ENCODE results near the gene CKB.

Gene CKB

DNA sequence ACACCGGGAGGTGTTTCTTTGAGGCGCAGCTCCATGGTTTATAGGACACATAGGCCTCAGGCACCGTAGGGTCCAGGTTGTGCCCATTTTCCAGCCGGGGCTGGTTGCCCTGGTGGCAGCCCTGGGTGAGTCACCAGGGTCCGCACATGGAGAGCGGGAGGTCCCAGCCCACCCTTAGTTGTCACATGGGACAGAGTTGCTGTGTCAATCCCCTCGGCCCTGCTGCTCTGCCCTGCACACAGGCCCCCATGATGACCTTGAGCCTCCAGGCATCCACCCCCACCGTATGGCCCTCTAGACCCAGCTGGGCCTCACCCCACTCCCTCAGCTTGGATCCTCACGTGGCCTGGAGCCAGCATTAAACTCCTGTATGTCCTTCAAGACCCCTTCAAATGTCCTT lies 14.1 kb upstream of the CKB start:
- Histone ChIP-seq H3K4me1 (ENCODE audit: control insufficient read depth in 2 of 2, insufficient read depth in 2 of 2, low read length in 2 of 2) (peaks cover 23 to 30% of the 10 kb centered on the region in 2 donors), H3K27ac (ENCODE audit: low read depth in 2 of 2, low read length in 2 of 2) (no peak overlapping the region), H3K9me3 (ENCODE audit: control insufficient read depth in 2 of 2, low read length in 2 of 2) (no peaks in the 10 kb centered on the region), H3K36me3 (ENCODE audit: control insufficient read depth in 2 of 2, insufficient read depth in 2 of 2, low read length in 2 of 2) (peaks cover 3 to 5% of the 10 kb centered on the region in 2 donors), H3K4me3 (ENCODE audit: low read length in 2 of 2) (no peak overlapping the region), H3K27me3 (ENCODE audit: control insufficient read depth in 2 of 2, insufficient read depth in 2 of 2, low read length in 2 of 2) (no peaks in the 10 kb centered on the region), H3K9ac (ENCODE audit: low read depth in 1 of 2, low read length in 2 of 2) (no peak overlapping the region)

GRCh38 chr14:103535891-103536565 lies 13.4 kb upstream of the CKB start:
- Histone ChIP-seq H3K9me3 (ENCODE audit: control insufficient read depth in 2 of 2, low read length in 2 of 2) (no peaks in the 10 kb centered on the region), H3K9ac (ENCODE audit: low read depth in 1 of 2, low read length in 2 of 2) (peak overlapping the region in 1 of 2 donors; percentile 3), H3K4me1 (ENCODE audit: control insufficient read depth in 2 of 2, insufficient read depth in 2 of 2, low read length in 2 of 2) (peaks cover 17 to 23% of the 10 kb centered on the region in 2 donors), H3K36me3 (ENCODE audit: control insufficient read depth in 2 of 2, insufficient read depth in 2 of 2, low read length in 2 of 2) (peaks cover 3 to 5% of the 10 kb centered on the region in 2 donors), H3K4me3 (ENCODE audit: low read length in 2 of 2) (no peak overlapping the region), H3K27me3 (ENCODE audit: control insufficient read depth in 2 of 2, insufficient read depth in 2 of 2, low read length in 2 of 2) (no peaks in the 10 kb centered on the region), H3K27ac (ENCODE audit: low read depth in 2 of 2, low read length in 2 of 2) (peak overlapping the region; percentile 38 to 42)

DNA sequence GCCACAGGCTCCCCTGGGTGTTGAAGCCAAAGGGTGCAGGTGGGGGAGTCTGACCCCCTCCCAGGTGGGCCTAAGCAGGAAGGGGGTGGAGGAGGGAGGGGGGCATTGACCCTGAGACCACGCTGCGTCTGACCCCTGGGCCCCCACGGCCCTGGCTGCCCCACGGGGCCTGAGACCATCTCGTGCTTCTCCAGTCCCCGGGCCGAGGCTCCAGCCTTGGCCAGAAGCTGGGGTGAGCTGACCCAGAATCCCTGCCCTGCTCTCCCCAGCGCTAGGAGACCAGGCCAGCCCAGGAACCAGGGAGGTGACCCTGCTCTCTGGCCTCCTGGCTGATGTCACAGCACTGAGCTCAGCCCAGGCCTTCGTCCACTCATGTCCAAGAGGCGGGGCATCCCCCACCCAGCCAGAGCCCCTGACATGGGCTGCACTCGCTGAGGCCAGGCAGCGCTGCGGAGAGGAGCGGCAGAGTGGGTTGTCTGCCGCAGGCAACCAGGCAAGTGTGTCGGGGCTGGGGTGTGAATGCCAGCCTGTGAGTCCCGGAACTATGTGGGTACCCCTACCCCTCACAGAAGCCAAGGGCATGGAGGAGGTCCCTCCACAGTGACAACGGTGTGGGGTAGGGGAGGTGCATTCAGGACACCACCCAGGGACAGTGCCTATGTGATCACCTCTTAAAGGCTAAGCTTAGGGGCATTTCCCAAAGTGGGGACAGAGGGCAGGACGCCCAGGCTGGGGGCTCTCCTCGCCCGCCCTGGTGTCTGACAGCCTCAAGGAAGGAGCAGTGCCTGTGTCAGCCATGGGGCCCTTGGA lies 12.7 kb upstream of the CKB start:
- Histone ChIP-seq H3K27ac (ENCODE audit: low read depth in 2 of 2, low read length in 2 of 2) (peak overlapping the region; percentile 42 to 71), H3K36me3 (ENCODE audit: control insufficient read depth in 2 of 2, insufficient read depth in 2 of 2, low read length in 2 of 2) (peaks cover 3 to 5% of the 10 kb centered on the region in 2 donors), H3K4me1 (ENCODE audit: control insufficient read depth in 2 of 2, insufficient read depth in 2 of 2, low read length in 2 of 2) (peaks cover 18 to 21% of the 10 kb centered on the region in 2 donors), H3K27me3 (ENCODE audit: control insufficient read depth in 2 of 2, insufficient read depth in 2 of 2, low read length in 2 of 2) (no peaks in the 10 kb centered on the region), H3K9ac (ENCODE audit: low read depth in 1 of 2, low read length in 2 of 2) (peak overlapping the region in 1 of 2 donors; percentile 3), H3K4me3 (ENCODE audit: low read length in 2 of 2) (no peak overlapping the region), H3K9me3 (ENCODE audit: control insufficient read depth in 2 of 2, low read length in 2 of 2) (no peaks in the 10 kb centered on the region)

GRCh38 chr14:103534576-103535061 lies 12.0 kb upstream of the CKB start:
- peaks cover 3 to 5% of the 10 kb centered on the region in 2 donors for H3K36me3 ChIP-seq (ENCODE audit: control insufficient read depth in 2 of 2, insufficient read depth in 2 of 2, low read length in 2 of 2)
- H3K9me3 ChIP-seq (ENCODE audit: control insufficient read depth in 2 of 2, low read length in 2 of 2) = no peaks in the 10 kb centered on the region
- no peak overlapping the region for H3K4me3 ChIP-seq (ENCODE audit: low read length in 2 of 2)
- H3K27me3 ChIP-seq (ENCODE audit: control insufficient read depth in 2 of 2, insufficient read depth in 2 of 2, low read length in 2 of 2) = no peaks in the 10 kb centered on the region
- H3K4me1 ChIP-seq (ENCODE audit: control insufficient read depth in 2 of 2, insufficient read depth in 2 of 2, low read length in 2 of 2) = peaks cover 20 to 23% of the 10 kb centered on the region in 2 donors
- H3K9ac ChIP-seq (ENCODE audit: low read depth in 1 of 2, low read length in 2 of 2) = no peak overlapping the region
- H3K27ac ChIP-seq (ENCODE audit: low read depth in 2 of 2, low read length in 2 of 2) = peak overlapping the region; percentile 70 to 71

- H3K9ac ChIP-seq (ENCODE audit: low read depth in 1 of 2, low read length in 2 of 2) = no peak overlapping the region
- H3K9me3 ChIP-seq (ENCODE audit: control insufficient read depth in 2 of 2, low read length in 2 of 2) = no peaks in the 10 kb centered on the region
- no peaks in the 10 kb centered on the region for H3K27me3 ChIP-seq (ENCODE audit: control insufficient read depth in 2 of 2, insufficient read depth in 2 of 2, low read length in 2 of 2)
- H3K4me1 ChIP-seq (ENCODE audit: control insufficient read depth in 2 of 2, insufficient read depth in 2 of 2, low read length in 2 of 2) = peaks cover 22% of the 10 kb centered on the region in 2 donors
- H3K27ac ChIP-seq (ENCODE audit: low read depth in 2 of 2, low read length in 2 of 2) = peak overlapping the region; percentile 70 to 71
- H3K4me3 ChIP-seq (ENCODE audit: low read length in 2 of 2) = no peak overlapping the region
- peaks cover 3 to 5% of the 10 kb centered on the region in 2 donors for H3K36me3 ChIP-seq (ENCODE audit: control insufficient read depth in 2 of 2, insufficient read depth in 2 of 2, low read length in 2 of 2)
Measured at GRCh38 chr14:103533999-103534575, 11.5 kb upstream of the CKB start.

DNA sequence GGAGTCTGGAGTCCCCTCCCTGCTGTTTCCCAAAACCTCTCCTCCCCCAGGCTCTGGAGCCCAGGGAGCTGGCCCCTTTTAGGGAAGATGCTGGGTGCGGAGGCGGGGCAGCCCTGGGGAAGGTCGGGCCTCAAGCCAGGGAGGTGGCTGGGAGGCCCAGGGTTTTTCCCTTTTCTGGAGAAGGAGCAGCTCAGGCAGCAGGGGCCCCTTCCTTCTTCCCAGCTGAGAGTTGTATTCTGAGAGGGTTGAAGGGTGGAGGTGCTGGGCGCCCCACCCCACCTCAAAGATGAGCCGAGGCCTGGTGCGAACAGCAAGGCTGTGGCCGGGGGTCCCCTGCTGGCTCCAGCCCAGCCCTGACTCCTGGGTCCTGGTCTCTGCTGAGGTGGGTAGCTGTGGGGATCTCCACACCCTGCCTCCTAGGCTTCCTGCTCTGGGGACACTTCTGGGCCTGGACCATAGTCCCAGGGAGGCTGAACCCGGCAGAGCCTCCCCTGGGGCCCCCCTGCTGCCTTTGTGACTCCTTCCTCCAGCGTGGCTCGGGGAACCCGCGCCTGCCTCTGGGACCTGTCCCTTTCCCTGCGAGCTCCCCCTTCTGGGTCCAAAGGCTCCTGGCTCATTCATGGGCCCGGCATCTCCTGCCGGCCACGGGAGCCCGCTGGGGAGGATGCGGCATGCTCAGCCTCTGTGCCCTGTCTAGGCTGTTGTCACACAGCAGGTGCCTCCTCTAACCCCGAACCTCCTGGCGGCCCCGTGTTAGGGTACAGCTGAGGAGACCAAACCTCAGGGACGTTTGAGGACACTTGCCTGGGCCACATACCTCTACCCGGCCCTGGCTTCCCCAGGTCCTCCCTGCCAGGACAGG lies 10.7 kb upstream of the CKB start:
- Histone ChIP-seq H3K4me1 (ENCODE audit: control insufficient read depth in 2 of 2, insufficient read depth in 2 of 2, low read length in 2 of 2) (peaks cover 20 to 23% of the 10 kb centered on the region in 2 donors), H3K27ac (ENCODE audit: low read depth in 2 of 2, low read length in 2 of 2) (peak overlapping the region; percentile 70 to 71), H3K27me3 (ENCODE audit: control insufficient read depth in 2 of 2, insufficient read depth in 2 of 2, low read length in 2 of 2) (no peaks in the 10 kb centered on the region), H3K36me3 (ENCODE audit: control insufficient read depth in 2 of 2, insufficient read depth in 2 of 2, low read length in 2 of 2) (peaks cover 3 to 5% of the 10 kb centered on the region in 2 donors), H3K9me3 (ENCODE audit: control insufficient read depth in 2 of 2, low read length in 2 of 2) (no peaks in the 10 kb centered on the region), H3K9ac (ENCODE audit: low read depth in 1 of 2, low read length in 2 of 2) (no peak overlapping the region), H3K4me3 (ENCODE audit: low read length in 2 of 2) (no peak overlapping the region)

DNA sequence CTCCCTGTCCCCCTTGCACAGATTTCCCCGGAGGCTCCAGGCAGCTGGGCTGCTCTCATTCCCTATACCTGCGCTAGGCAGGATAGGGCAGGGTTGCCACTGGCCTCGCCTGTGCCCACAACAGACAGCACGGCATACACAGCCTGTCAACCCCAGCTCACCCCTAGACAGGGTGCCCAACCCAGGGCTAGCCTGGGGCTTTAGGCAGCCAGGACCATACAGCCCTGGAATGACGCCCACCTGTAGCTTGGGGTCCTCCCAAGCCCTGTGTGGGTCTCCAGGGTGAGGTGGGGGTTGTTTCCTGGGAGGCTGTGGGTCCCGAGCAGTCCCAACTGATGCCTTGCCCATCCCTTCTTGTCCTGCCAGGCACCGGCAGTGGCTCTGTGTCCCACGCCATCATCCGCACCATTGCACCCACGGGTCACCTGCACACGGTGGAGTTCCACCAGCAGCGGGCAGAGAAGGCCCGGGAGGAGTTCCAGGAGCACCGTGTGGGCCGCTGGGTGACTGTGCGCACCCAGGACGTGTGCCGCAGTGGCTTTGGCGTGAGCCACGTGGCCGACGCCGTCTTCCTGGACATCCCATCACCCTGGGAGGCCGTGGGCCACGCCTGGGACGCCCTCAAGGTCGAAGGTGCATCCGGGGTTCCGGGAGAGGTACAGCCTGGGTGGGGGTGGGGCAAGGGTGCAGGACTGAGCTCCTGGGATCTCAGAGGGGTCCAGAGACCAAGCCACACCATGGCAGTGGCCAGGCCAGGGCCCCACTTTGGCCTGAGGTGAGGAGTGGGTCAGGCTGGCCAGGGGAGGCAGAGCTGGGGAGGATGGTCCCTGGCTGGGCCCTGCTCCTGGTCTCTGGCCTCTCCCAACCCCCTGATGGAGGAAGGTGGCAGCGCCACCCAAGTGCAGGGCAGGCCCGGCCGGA lies 9.8 kb upstream of the CKB start:
- Histone ChIP-seq H3K4me1 (ENCODE audit: control insufficient read depth in 2 of 2, insufficient read depth in 2 of 2, low read length in 2 of 2) (peaks cover 29% of the 10 kb centered on the region in 2 donors), H3K9me3 (ENCODE audit: control insufficient read depth in 2 of 2, low read length in 2 of 2) (no peaks in the 10 kb centered on the region), H3K27me3 (ENCODE audit: control insufficient read depth in 2 of 2, insufficient read depth in 2 of 2, low read length in 2 of 2) (no peaks in the 10 kb centered on the region), H3K27ac (ENCODE audit: low read depth in 2 of 2, low read length in 2 of 2) (peak overlapping the region in 1 of 2 donors; percentile 48), H3K4me3 (ENCODE audit: low read length in 2 of 2) (no peak overlapping the region), H3K36me3 (ENCODE audit: control insufficient read depth in 2 of 2, insufficient read depth in 2 of 2, low read length in 2 of 2) (peaks cover 3 to 5% of the 10 kb centered on the region in 2 donors), H3K9ac (ENCODE audit: low read depth in 1 of 2, low read length in 2 of 2) (peak overlapping the region in 1 of 2 donors; percentile 24)

GRCh38 chr14:103531421-103532215 lies 9.0 kb upstream of the CKB start:
- H3K27me3 ChIP-seq (ENCODE audit: control insufficient read depth in 2 of 2, insufficient read depth in 2 of 2, low read length in 2 of 2) = no peaks in the 10 kb centered on the region
- no peaks in the 10 kb centered on the region for H3K9me3 ChIP-seq (ENCODE audit: control insufficient read depth in 2 of 2, low read length in 2 of 2)
- H3K36me3 ChIP-seq (ENCODE audit: control insufficient read depth in 2 of 2, insufficient read depth in 2 of 2, low read length in 2 of 2) = peaks cover 3 to 5% of the 10 kb centered on the region in 2 donors
- no peak overlapping the region for H3K27ac ChIP-seq (ENCODE audit: low read depth in 2 of 2, low read length in 2 of 2)
- H3K4me3 ChIP-seq (ENCODE audit: low read length in 2 of 2) = no peak overlapping the region
- peaks cover 37 to 38% of the 10 kb centered on the region in 2 donors for H3K4me1 ChIP-seq (ENCODE audit: control insufficient read depth in 2 of 2, insufficient read depth in 2 of 2, low read length in 2 of 2)
- peak overlapping the region in 1 of 2 donors; percentile 24 for H3K9ac ChIP-seq (ENCODE audit: low read depth in 1 of 2, low read length in 2 of 2)
